Mucosa of rectum (tissue), 2 donors: ENCODE measurements around the gene OAS1.
"Not testable (repeated sequence)": the region's sequence is repeated elsewhere in the genome, so short reads cannot be mapped to it uniquely, and the experiment has no call there.

ENCODE experiments used
- H3K27ac ChIP-seq, 2 donors: one replicate each; pipeline ENCODE4 v1.7.0; 2013; ENCODE audit warnings: inconsistent platforms in 2 of 2, low read depth in 2 of 2, low read length in 2 of 2
- H3K27me3 ChIP-seq, 2 donors: one replicate each; pipeline ENCODE4 v1.7.0; 2013; ENCODE audit warnings: low read length in 2 of 2; ENCODE audit not compliant: control insufficient read depth in 2 of 2, insufficient read depth in 2 of 2
- H3K36me3 ChIP-seq, 2 donors: one replicate each; pipeline ENCODE4 v1.7.0; 2013; ENCODE audit warnings: low read length in 2 of 2; ENCODE audit not compliant: control insufficient read depth in 2 of 2, insufficient read depth in 2 of 2
- H3K4me1 ChIP-seq, 2 donors: one replicate each; pipeline ENCODE4 v1.7.0; 2013; ENCODE audit warnings: low read length in 2 of 2, mild to moderate bottlenecking in 1 of 2; ENCODE audit not compliant: control insufficient read depth in 2 of 2, insufficient read depth in 2 of 2
- H3K4me3 ChIP-seq, 2 donors: one replicate each; pipeline ENCODE4 v1.7.0; 2013; ENCODE audit warnings: low read length in 2 of 2
- H3K9ac ChIP-seq, 2 donors: one replicate each; pipeline ENCODE4 v1.7.0; 2013; ENCODE audit warnings: low read length in 2 of 2, low read depth in 1 of 2, mild to moderate bottlenecking in 1 of 2
- H3K9me3 ChIP-seq, 2 donors: one replicate each; pipeline ENCODE4 v1.7.0; 2013; ENCODE audit warnings: low read length in 2 of 2; ENCODE audit not compliant: control insufficient read depth in 2 of 2
- donor health status: healthy.
- donor health status: Normal muscosa, but diverticular disease.

The OAS1 gene

DNA sequence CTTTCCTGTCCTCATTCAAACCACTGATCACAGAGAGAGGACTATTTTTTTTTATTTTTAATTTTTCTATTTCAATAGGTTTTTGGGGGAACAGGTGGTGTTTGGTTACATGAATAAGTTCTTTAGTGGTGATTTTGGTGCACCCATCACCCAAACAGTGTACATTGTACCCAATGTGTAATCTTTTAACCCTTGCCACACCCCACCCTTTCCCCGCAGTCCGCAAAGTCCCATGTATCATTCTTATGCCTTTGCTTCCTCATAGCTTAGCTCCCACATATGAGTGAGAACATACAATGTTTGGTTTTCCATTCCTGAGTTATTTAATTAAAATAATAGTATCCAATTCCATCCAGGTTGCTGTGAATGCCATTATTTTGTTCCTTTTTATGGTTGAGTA lies 7.1 kb downstream of the OAS1 start:
- H3K9me3 ChIP-seq, H3K27me3 ChIP-seq, H3K4me3 ChIP-seq, H3K9ac ChIP-seq, H3K27ac ChIP-seq: not testable (repeated sequence)
- H3K36me3 ChIP-seq: peaks cover 31 to 52% of the 10 kb centered on the region in 2 donors
- peaks cover 8 to 14% of the 10 kb centered on the region in 2 donors for H3K4me1 ChIP-seq

- Histone ChIP-seq H3K9ac (peak overlapping the region in 1 of 2 donors; percentile 1), H3K9me3 (peaks cover 6 to 7% of the 10 kb centered on the region in 2 donors), H3K27me3 (no peaks in the 10 kb centered on the region), H3K4me1 (peaks cover 6% of the 10 kb centered on the region in 2 donors), H3K36me3 (peaks cover 40 to 54% of the 10 kb centered on the region in 2 donors), H3K27ac (peak overlapping the region; percentile 34 to 51), H3K4me3 (peak overlapping the region; percentile 20 to 42)
Measured at GRCh38 chr12:112916270-112916669, 9.5 kb downstream of the OAS1 start.

DNA sequence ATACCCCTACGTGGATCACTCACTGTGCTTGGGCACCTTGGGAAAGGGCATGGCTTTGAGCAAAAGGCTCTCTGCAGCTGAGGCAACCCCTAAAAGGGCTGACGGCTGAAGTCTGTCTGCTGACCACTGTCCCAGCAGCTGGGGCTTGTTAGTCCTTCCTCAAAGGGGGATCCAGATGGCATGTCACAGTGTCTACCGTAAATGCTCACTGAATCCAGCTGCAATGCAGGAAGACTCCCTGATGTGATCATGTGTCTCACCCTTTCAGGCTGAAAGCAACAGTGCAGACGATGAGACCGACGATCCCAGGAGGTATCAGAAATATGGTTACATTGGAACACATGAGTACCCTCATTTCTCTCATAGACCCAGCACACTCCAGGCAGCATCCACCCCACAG lies 12.4 kb downstream of the OAS1 start:
- peaks cover 6% of the 10 kb centered on the region in 2 donors for H3K4me1 ChIP-seq
- peaks cover 34 to 42% of the 10 kb centered on the region in 2 donors for H3K36me3 ChIP-seq
- no peak overlapping the region for H3K27ac ChIP-seq
- H3K9ac ChIP-seq: no peak overlapping the region
- H3K9me3 ChIP-seq: no peaks in the 10 kb centered on the region
- H3K27me3 ChIP-seq: no peaks in the 10 kb centered on the region
- H3K4me3 ChIP-seq: no peak overlapping the region

- Histone ChIP-seq H3K9me3 (no peaks in the 10 kb centered on the region), H3K4me1 (peaks cover 8 to 17% of the 10 kb centered on the region in 2 donors), H3K36me3 (peaks cover 3 to 12% of the 10 kb centered on the region in 2 donors), H3K9ac (peak overlapping the region in 1 of 2 donors; percentile 26), H3K27ac (peak overlapping the region; percentile 76 to 78), H3K4me3 (peak overlapping the region; percentile 25 to 59), H3K27me3 (no peaks in the 10 kb centered on the region)
Measured at GRCh38 chr12:112924986-112925385, 18.2 kb downstream of the OAS1 start.

GRCh38 chr12:112926416-112927033 lies 19.8 kb downstream of the OAS1 start:
- H3K4me3 ChIP-seq, H3K9me3 ChIP-seq, H3K9ac ChIP-seq, H3K27me3 ChIP-seq, H3K36me3 ChIP-seq: not testable (repeated sequence)
- Histone ChIP-seq H3K27ac (peak overlapping the region in 1 of 2 donors; percentile 13), H3K4me1 (peaks cover 8 to 17% of the 10 kb centered on the region in 2 donors)

- H3K27me3 ChIP-seq: no peaks in the 10 kb centered on the region
- H3K27ac ChIP-seq: no peak overlapping the region
- H3K9me3 ChIP-seq: no peaks in the 10 kb centered on the region
- peaks cover 0 to 6% of the 10 kb centered on the region in 2 donors for H3K36me3 ChIP-seq
- no peak overlapping the region for H3K4me3 ChIP-seq
- peaks cover 8 to 19% of the 10 kb centered on the region in 2 donors for H3K4me1 ChIP-seq
- H3K9ac ChIP-seq: no peak overlapping the region
Measured at GRCh38 chr12:112927475-112927874, 20.7 kb downstream of the OAS1 start.

DNA sequence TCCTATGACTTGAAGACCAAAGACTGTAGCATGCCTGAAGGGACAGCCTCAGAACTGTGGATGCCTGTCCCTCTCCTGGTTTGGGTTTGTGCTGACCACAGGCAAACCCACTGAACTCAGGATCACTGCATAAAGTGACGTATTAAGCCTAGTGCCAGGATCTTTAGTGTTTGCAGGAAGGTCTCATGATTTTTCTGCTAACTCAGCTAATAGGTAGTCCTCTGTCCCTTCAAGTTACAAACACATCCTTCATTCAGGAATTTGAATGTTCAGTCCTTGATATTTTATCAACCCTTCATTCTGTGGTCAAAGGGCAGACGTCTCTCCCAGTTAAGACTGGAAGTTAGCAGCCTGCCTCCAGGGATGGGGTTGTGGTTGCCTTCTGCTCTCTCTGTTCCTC lies 21.2 kb downstream of the OAS1 start:
- Histone ChIP-seq H3K27ac (no peak overlapping the region), H3K9me3 (no peaks in the 10 kb centered on the region), H3K27me3 (no peaks in the 10 kb centered on the region), H3K4me1 (peaks cover 8 to 23% of the 10 kb centered on the region in 2 donors), H3K9ac (no peak overlapping the region), H3K4me3 (no peak overlapping the region), H3K36me3 (peaks cover 0 to 6% of the 10 kb centered on the region in 2 donors)

DNA sequence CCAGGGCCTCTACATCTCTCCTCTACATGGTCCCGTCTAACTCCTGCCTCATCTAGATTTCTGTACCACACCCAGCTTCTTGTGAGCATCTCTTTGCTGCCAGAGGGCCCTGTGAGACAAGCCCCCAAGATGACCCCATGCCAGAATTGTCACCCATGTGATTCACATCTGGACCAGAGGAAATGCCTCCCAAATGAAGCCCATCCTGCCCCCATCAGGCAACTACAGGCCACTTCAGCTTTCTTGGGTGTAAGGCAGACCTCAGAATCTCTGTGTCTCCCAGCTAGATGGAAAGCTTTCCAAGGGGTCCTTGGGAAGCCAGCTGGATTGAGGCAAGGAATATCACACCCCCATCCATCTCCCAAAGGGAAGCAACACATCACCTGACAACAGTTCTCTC lies 22.2 kb downstream of the OAS1 start:
- Histone ChIP-seq H3K9me3 (no peaks in the 10 kb centered on the region), H3K27ac (no peak overlapping the region), H3K4me3 (no peak overlapping the region), H3K36me3 (peaks cover 0 to 6% of the 10 kb centered on the region in 2 donors), H3K27me3 (no peaks in the 10 kb centered on the region), H3K4me1 (peaks cover 8 to 24% of the 10 kb centered on the region in 2 donors), H3K9ac (no peak overlapping the region)

GRCh38 chr12:112929715-112930114 lies 23.0 kb downstream of the OAS1 start:
- H3K9ac ChIP-seq: no peak overlapping the region
- no peaks in the 10 kb centered on the region for H3K9me3 ChIP-seq
- H3K27me3 ChIP-seq: no peaks in the 10 kb centered on the region
- no peak overlapping the region for H3K27ac ChIP-seq
- H3K36me3 ChIP-seq: peaks cover 0 to 6% of the 10 kb centered on the region in 2 donors
- no peak overlapping the region for H3K4me3 ChIP-seq
- H3K4me1 ChIP-seq: peaks cover 7 to 20% of the 10 kb centered on the region in 2 donors

GRCh38 chr12:112930350-112930749 lies 23.6 kb downstream of the OAS1 start:
- H3K4me1 ChIP-seq: peaks cover 1 to 14% of the 10 kb centered on the region in 2 donors
- H3K9me3 ChIP-seq: no peaks in the 10 kb centered on the region
- peaks cover 0 to 6% of the 10 kb centered on the region in 2 donors for H3K36me3 ChIP-seq
- no peak overlapping the region for H3K27ac ChIP-seq
- H3K4me3 ChIP-seq: no peak overlapping the region
- H3K27me3 ChIP-seq: no peaks in the 10 kb centered on the region
- H3K9ac ChIP-seq: no peak overlapping the region
